D721Med (cell line): Measurements from ENCODE around the gene MSX1.

Experiments used
- DNase-seq: peaks from one replicate; pipeline ENCODE4 v3.0.0; 2011; ENCODE audit warnings: low spot score; ENCODE audit not compliant: insufficient read length
- FAIRE-seq: peaks from 2 replicates; lab custom pipeline; 2011; peaks lifted over from hg19 to GRCh38; lab: Jason Lieb, UNC
- TF ChIP-seq, protein P1 (sequence below): IDR thresholded peaks from 2 replicates; pipeline ENCODE4 v1.5.1; 2012; ENCODE audit warnings: mild to moderate bottlenecking, control low read depth; ENCODE audit not compliant: insufficient read depth; ENCODE audit errors: missing control alignments

MSX1 gene

DNA sequence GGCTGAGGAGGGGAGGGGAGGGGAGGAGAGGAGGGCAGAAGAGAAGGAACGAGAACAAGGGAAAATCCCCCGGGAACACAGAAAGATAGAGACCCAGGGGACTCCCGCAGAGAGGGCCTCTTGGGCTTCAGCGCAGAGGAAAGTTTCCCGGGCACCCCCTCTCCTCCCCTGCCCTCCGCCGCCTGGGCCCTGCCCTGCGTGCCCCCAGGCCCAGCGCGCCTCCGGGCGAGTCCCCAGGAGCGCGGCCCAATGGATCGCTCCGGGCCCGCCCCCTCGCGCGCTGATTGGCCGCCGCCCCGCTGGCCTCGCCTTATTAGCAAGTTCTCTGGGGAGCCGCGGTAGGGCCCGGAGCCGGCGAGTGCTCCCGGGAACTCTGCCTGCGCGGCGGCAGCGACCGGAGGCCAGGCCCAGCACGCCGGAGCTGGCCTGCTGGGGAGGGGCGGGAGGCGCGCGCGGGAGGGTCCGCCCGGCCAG lies at the start of gene MSX1:
Gene MSX1, plus strand, starts transcription at position 341 of the 474 bp plus-strand sequence. CDS start 235 bp downstream, outside the sequence.
- DNase-seq (peak; percentile 87), FAIRE-seq (no peak)
- TF ChIP-seq, protein P1, sequence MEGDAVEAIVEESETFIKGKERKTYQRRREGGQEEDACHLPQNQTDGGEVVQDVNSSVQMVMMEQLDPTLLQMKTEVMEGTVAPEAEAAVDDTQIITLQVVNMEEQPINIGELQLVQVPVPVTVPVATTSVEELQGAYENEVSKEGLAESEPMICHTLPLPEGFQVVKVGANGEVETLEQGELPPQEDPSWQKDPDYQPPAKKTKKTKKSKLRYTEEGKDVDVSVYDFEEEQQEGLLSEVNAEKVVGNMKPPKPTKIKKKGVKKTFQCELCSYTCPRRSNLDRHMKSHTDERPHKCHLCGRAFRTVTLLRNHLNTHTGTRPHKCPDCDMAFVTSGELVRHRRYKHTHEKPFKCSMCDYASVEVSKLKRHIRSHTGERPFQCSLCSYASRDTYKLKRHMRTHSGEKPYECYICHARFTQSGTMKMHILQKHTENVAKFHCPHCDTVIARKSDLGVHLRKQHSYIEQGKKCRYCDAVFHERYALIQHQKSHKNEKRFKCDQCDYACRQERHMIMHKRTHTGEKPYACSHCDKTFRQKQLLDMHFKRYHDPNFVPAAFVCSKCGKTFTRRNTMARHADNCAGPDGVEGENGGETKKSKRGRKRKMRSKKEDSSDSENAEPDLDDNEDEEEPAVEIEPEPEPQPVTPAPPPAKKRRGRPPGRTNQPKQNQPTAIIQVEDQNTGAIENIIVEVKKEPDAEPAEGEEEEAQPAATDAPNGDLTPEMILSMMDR, result no peak

DNA sequence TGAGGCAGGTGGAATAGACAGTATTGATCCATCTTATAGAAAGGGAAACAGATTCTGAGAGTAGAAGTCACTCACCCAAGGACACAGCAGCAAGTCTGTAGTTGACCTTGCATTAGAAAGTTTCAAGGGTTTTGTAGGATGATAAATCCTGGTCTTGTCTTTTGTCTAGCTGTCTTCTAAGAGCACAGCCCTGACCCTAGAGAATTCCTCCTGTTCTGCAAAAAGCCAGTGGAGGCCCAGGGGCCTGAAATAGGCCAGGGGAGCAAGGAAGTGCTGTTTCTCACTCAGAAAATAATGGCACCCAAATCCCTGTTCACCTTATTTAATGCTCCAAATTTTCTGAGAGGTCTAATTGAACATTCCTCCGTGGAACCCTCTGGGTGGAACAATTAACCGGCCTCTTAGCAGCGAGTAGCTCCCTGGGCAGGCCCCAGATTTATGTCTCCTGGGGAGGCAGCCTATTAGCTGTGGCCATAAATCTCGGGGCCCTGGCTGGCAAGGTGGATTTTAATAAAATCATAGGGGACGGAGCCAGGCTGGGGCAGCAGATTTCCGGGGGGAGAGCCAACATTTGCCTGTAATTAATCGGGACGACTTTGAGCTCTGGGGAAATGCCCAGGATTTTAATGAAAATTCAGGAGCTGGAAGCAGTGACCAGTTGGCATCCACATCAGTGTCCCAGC lies 49.2 kb upstream of the MSX1 start:
- no peak for FAIRE-seq

DNA sequence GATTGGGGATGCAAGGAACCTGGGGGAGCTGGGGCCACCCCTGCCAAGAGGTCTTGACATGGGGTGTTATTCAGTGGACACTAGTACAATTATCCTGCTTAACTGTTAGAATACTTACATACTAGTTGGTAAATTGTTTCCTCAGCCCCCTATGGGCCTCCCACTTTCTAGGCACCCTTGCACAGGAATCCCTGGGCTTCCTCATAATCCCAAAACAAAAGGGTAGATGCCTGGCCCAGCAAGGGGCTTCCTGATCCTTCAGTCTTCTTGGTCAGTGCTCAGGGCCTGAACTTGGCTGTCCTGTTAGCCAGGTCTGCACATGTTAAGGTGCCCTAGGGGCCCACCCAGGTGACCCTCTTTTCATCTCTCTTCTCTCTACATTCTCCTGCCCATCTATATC lies 48.7 kb upstream of the MSX1 start:
- FAIRE-seq (no peak), DNase-seq (no peak)
- TF ChIP-seq, protein P1, result no peak

More for the DNA sequence above, 49.2 kb upstream of the MSX1 start:
- DNase-seq, result no peak
- TF ChIP-seq, protein P1, result no peak

DNA sequence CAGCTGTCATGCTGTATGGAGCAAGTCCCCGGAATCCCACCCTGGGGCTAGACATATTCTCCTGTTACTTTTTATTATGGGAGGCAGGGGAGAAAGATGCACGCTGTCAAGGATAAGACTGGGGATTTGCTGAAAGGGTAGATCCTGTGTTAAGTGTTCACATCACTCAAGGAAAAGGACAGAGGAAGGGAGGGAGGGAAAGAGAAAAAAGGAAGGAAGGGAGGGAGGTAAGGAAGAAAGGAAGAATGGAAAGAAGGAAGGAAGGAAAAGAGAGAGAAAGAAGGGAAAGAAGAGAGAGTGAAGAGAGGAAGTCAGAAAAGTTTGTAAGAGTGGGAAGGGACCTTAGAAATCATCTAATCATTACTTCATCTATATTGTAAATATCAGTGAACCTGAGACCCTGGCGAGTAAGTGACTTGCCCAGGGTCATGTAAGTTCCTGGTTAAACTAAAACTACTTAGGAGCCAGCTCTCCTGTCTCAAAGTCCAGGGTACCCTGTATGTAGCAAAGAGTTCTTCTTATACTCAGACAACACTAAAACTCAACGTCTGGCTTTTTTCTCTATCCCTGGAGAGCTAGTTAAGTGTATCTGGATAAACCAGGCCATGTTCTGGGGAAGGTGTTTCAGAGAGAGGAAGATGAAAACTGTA lies 47.2 kb upstream of the MSX1 start:
- FAIRE-seq (no peak), DNase-seq (no peak)
- TF ChIP-seq, protein P1, result no peak

DNA sequence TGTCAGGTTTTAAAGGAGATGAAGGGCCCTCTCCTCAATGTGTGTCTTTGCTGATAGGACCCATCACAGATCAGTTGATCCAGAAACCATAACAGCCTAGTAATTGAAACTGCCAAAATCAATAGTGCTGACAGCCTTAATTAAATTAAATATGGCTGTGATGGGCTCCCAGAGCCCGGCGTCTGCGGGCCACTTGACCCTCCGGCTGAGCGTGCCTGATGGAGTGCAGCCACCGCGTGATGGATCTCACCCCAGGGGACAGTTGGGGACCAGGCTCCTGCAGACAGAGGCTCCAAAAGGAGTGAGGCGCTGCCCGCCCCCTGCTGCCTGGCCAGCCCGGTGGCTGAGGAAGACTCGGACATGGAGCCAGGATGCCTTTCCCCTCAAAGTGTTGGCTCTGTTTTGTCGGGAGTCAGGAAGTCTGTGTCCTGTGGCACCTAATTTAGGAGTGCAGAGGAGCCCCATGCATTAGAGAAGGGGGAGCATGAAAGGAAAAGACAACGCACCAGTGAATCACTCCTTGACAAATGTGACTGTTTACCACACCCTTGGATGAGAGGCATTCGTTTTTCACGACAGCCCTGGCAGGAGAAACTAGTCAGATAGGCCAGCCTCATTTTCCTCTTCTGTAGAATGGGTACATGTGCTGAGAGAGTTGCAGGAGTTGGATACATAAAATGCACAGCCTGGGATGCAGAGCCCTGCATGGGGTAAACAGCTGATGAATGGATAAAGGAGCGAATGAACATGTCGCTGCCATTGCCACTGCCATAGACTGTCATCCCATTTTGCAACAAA lies 40.9 kb upstream of the MSX1 start:
- TF ChIP-seq, protein P1, result no peak
- FAIRE-seq, result no peak
- no peak for DNase-seq

DNA sequence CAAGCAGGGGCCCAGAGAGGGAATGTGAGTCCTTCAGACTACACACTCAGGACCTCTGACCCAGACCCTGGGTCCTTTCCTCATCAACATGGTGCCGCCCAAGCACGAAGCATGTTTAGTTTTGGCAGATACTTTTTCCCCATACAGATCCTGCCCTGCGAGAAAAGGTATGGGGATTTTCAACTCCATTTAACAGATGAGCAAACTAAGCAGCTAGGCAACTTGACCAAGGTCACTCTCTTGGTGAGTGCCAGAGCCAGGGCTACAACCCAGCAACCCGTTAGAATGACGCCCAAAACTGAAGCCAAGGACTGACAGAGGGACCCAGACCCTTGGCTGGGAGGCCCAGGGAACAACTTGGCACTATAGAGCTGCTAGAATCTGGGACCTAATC lies 40.3 kb upstream of the MSX1 start:
- no peak for DNase-seq
- TF ChIP-seq, protein P1, result no peak
- no peak for FAIRE-seq
